GM12892 (cell line): ENCODE data around the gene MKRN2.

ENCODE experiments used
- POLR2A ChIP-seq: IDR thresholded peaks from 2 replicates; pipeline ENCODE4 v1.6.1; 2011; ENCODE audit warnings: low read depth, low read length, control low read depth
- POLR2AphosphoS5 ChIP-seq: IDR thresholded peaks from 2 replicates; pipeline ENCODE4 v1.6.1; 2011; ENCODE audit warnings: low read depth, low read length, control low read depth

- TF ChIP-seq POLR2A (no peak), POLR2AphosphoS5 (no peak)
These were observed 25.8 kb downstream of the MKRN2 start for GRCh38 chr3:12582730-12583129.
